Measurements from ENCODE around the gene NTNG1. TPM values are rescaled to one million over a fixed set of nuclear protein-coding genes. Genes with fewer than 3 reads are reported as not detected.

Gene NTNG1
- total RNA-seq, 1 experiment from 2014 or later, result 2.3 TPM

GRCh38 chr1:107294686-107295085 is 153.8 kb downstream of the NTNG1 start (continued):
- TF ChIP-seq MAX (CRISPR knock-in tag; IDR thresholded peaks at IDR 0.05), result no peak
- no peak for TF ChIP-seq GABPB1 (CRISPR knock-in tag; IDR thresholded peaks at IDR 0.05)

- Mint-ChIP-seq H3K4me3 (no peak overlapping the region), H3K36me3 (no peaks in the 10 kb centered on the region), H3K9me3 (0 out of 2 replicates have a peak, but pooled peaks cover 2% of the 10 kb centered on the region), H3K27ac (no peak overlapping the region), H3K4me1 (no peaks in the 10 kb centered on the region), H3K27me3 (ENCODE audit: low read depth) (no peaks in the 10 kb centered on the region)
- DNase-seq (ENCODE audit: low spot score) (no peak), ATAC-seq (no peak)
- ChIA-PET CTCF (no interaction called here), POLR2A (no interaction called here)
- TF ChIP-seq ZMAT4 (CRISPR knock-in tag; IDR thresholded peaks at IDR 0.05), result no peak
Measured at GRCh38 chr1:107297681-107298080, 156.8 kb downstream of the NTNG1 start.

GRCh38 chr1:107298526-107298925 is 157.7 kb downstream of the NTNG1 start:
- Mint-ChIP-seq H3K27me3 (ENCODE audit: low read depth) (no peaks in the 10 kb centered on the region), H3K9me3 (no peaks in the 10 kb centered on the region), H3K36me3 (no peaks in the 10 kb centered on the region), H3K27ac (no peak overlapping the region), H3K4me1 (no peaks in the 10 kb centered on the region), H3K4me3 (no peak overlapping the region)
- ChIA-PET CTCF (no interaction called here), POLR2A (no interaction called here)
- DNase-seq (ENCODE audit: low spot score) (no peak), ATAC-seq (no peak)
- TF ChIP-seq GRHL2 (CRISPR knock-in tag; IDR thresholded peaks at IDR 0.05; ENCODE audit: insufficient replicate concordance, severe bottlenecking) (no peak), FOXJ3 (CRISPR knock-in tag; IDR thresholded peaks at IDR 0.05; ENCODE audit: borderline replicate concordance) (no peak), AFF4 (CRISPR knock-in tag; IDR thresholded peaks at IDR 0.05; ENCODE audit: borderline replicate concordance) (no peak), STAT6 (CRISPR knock-in tag; conservative IDR thresholded peaks at IDR 0.05; ENCODE audit: low read depth) (no peak), USF2 (CRISPR knock-in tag; IDR thresholded peaks at IDR 0.05) (no peak), NR3C1 (CRISPR knock-in tag; conservative IDR thresholded peaks at IDR 0.05; ENCODE audit: low read depth) (no peak), CDX4 (CRISPR knock-in tag; IDR thresholded peaks at IDR 0.05; ENCODE audit: borderline replicate concordance) (no peak), SOX15 (CRISPR knock-in tag; IDR thresholded peaks at IDR 0.05) (no peak), RORB (CRISPR knock-in tag; IDR thresholded peaks at IDR 0.05) (no peak), KAT7 (CRISPR knock-in tag; IDR thresholded peaks at IDR 0.05; ENCODE audit: borderline replicate concordance) (no peak), JUN (CRISPR knock-in tag; IDR thresholded peaks at IDR 0.05) (no peak), SP1 (CRISPR knock-in tag; conservative IDR thresholded peaks at IDR 0.05) (no peak), FOXP1 (CRISPR knock-in tag; IDR thresholded peaks at IDR 0.05; ENCODE audit: borderline replicate concordance) (no peak), AR (CRISPR knock-in tag; IDR thresholded peaks at IDR 0.05) (no peak), E2F5 (CRISPR knock-in tag; IDR thresholded peaks at IDR 0.05) (no peak), ZNF219 (CRISPR knock-in tag; IDR thresholded peaks at IDR 0.05; ENCODE audit: borderline replicate concordance) (no peak), USF1 (CRISPR knock-in tag; IDR thresholded peaks at IDR 0.05) (no peak)

Measured in WTC11 (cell line).